ENCODE results near the gene STX2.

The STX2 gene

DNA sequence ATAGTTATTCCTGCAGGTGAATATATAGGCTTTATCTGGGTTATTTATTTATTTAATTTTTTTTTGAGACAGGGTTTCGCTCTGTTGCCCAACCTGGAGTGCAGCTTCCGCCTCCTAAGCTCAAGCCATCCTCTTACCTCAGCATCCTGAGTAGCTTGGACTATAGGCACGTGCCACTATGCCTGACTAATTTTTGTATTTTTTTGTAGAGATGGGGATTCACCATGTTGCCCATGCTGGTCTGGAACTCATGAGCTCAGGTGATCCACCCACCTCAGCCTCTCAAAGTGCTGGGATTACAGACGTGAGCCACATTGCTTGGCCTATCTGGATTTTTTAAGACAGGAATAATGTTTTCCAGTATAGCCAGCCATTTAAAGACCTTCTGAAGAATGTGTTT, 34.8 kb upstream of the STX2 start:
- TF ChIP-seq, protein P1, sequence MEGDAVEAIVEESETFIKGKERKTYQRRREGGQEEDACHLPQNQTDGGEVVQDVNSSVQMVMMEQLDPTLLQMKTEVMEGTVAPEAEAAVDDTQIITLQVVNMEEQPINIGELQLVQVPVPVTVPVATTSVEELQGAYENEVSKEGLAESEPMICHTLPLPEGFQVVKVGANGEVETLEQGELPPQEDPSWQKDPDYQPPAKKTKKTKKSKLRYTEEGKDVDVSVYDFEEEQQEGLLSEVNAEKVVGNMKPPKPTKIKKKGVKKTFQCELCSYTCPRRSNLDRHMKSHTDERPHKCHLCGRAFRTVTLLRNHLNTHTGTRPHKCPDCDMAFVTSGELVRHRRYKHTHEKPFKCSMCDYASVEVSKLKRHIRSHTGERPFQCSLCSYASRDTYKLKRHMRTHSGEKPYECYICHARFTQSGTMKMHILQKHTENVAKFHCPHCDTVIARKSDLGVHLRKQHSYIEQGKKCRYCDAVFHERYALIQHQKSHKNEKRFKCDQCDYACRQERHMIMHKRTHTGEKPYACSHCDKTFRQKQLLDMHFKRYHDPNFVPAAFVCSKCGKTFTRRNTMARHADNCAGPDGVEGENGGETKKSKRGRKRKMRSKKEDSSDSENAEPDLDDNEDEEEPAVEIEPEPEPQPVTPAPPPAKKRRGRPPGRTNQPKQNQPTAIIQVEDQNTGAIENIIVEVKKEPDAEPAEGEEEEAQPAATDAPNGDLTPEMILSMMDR (conservative IDR thresholded peaks at IDR 0.05; ENCODE audit: low read depth, low read length) = no peak
- H3K4me3 ChIP-seq (ENCODE audit: low read depth, low read length) = no peak overlapping the region
- DNase-seq (ENCODE audit: low read depth) = no peak

DNA sequence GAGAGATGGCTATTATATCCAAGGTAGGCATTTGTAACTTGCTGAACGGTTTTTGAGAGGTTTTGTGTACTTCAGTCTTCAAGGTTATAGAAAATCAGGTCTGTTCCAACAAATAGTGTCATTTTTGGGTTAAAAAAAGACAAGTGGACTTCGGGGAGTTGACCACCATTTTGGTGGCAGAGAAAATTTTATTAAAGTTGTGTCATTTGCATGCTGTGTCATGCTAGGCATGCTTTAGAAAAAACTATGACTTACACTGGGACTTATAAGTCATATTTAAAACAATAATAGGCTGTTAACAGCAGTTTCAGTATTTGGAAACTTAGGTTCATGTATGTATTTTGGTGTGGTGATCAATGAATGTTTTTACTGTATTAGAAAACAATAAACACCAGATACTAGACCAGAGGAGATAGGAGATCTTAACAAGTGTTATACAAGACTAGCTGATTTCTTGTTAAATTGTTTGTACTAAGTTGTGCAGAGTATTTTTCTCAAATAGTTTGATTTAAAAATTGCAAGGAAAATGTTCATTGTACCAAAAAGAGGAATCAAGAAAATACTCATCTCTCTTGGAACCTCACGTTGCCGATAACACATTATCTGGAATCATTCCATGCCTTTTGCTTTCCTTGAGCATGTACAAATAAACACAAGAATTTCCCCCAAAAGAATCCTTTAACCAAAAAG, 34.2 kb upstream of the STX2 start:
- TF ChIP-seq, protein P1 (conservative IDR thresholded peaks at IDR 0.05; ENCODE audit: low read depth, low read length) = no peak
- H3K4me3 ChIP-seq (ENCODE audit: low read depth, low read length) = peak overlapping the region; percentile 86
- DNase-seq (ENCODE audit: low read depth) = no peak

DNA sequence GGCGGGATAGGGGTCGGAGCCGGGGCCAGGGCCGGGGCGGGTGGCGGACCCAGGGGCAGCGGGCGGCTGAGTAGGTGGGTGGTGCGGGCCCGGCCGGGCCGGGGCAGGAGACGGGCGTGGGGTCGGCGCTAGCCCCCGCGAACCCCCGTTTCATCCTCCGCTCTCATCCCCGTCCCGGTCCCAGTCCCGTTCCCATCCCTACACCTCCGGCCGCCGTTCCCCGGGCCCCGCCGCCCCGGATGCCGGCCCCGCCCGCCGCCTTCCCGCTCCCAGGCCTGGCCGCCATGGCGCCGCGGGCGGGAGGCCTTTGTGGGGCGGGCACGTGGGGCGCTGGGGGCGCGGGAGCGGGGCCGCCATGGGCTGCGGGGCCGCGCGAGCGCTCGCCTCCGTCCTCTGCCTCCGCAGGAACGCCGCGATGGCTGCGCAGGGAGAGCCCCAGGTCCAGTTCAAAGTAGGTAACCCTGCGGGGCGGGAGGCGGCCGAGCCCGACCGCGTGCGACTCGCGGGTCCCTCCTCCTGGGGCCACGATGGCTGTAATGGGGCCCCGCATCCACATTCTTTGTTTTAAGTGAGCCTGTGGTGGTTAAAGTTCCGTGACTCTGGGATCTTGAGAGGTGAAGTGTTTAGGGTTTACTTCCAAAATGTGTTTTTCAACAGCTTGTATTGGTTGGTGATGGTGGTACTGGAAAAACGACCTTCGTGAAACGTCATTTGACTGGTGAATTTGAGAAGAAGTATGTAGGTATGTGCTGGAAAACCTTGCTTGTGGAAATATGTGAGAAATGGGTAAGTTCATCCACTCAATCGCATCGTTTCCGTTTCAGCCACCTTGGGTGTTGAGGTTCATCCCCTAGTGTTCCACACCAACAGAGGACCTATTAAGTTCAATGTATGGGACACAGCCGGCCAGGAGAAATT, 33.4 kb upstream of the STX2 start:
- TF ChIP-seq, protein P1 (conservative IDR thresholded peaks at IDR 0.05; ENCODE audit: low read depth, low read length) = no peak
- DNase-seq (ENCODE audit: low read depth) = peak; percentile 52
- H3K4me3 ChIP-seq (ENCODE audit: low read depth, low read length) = peak overlapping the region; percentile 86

DNA sequence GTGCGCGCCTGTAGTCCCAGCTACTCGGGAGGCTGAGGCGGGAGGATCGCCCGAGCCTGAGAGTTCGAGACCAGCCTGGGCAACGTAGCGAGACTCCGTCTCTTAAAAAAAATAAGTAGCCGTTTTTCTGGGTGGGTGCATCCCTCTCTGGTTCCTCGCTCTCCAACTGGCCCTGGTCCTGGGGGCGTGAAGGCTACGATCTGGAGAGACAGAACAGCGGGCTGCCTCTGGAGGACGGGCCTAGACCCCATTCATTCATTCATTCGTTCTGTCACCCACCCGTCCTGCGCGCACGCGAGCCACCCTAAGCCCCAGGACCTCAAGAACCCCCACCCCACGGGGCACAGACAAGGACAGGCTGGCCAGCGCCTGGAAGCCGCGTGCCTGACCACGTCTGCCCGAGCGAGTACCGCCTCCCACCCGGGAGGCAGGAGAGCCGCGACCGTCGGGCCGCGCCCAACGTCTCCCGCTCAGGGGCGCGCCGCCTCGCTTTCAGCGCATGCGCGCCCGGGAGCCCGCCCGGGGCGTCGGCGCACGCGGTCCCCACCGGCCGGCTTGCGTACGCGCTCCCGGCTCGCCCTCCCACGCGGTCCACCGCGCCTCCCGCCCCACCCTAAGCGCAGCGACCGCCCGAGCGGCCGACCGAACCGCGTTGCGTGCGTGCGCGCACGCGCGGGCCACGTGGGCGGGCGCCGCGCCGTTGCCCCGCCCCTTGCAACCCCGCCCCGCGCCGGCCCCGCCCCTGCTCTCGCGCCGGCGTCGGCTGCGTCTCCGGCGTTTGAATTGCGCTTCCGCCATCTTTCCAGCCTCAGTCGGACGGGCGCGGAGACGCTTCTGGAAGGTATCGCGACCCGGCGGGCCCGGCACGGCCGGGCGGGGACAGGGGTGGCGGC, 32.5 kb upstream of the STX2 start, which contains the start of gene RAN:
Gene RAN (plus strand): TSS at position 781 of the 893 bp plus-strand sequence. CDS start 528 bp downstream, outside the sequence.
- peak; percentile 95 for DNase-seq (ENCODE audit: low read depth)
- peak within 1 kb of the TSS; percentile 86 for H3K4me3 ChIP-seq (ENCODE audit: low read depth, low read length)
- TF ChIP-seq, protein P1 (conservative IDR thresholded peaks at IDR 0.05; ENCODE audit: low read depth, low read length) = no peak

DNA sequence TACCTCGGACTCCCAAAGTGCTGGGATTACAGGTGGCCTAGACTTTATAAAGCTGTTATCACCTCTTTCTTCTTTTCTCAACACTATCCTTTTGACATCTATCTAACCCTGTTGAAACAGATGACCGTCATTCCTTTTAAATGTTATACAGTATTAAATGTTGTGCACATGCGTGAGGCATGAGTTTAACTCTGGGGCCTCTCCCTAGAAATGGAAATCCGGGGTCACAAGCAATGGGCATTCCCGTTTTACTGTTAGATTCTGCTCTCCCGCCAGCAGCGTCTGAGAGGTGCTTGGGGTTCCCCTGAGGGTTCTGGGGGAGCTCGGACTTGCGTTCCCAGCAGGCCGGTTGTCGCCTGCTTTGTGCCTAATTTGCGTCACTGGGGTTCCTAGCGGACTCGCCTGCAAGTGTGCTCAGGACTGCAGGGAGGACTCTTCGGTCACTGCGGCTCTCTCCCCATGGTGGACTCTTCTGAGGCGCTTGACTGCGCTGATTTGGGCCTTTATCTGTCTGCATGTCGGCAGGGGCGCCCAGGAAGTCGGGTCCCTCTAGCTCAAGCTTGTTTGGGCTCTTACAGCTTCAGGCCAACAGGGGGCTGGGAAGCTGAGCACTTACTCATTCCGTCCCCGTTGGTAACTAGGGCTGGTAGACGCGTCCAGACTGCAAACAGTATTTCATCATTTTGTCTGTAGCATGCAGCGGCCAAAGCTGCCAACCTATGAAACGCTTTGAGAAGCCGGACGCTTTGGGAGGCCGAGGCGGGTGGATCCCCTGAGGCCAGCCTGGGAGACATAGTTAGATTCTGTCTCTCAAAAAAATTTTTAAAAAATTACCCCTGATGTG, 31.6 kb upstream of the STX2 start:
- peak; percentile 98 for DNase-seq (ENCODE audit: low read depth)
- TF ChIP-seq, protein P1 (conservative IDR thresholded peaks at IDR 0.05; ENCODE audit: low read depth, low read length) = peak; percentile 80
- peak overlapping the region; percentile 75 for H3K4me3 ChIP-seq (ENCODE audit: low read depth, low read length)

DNA sequence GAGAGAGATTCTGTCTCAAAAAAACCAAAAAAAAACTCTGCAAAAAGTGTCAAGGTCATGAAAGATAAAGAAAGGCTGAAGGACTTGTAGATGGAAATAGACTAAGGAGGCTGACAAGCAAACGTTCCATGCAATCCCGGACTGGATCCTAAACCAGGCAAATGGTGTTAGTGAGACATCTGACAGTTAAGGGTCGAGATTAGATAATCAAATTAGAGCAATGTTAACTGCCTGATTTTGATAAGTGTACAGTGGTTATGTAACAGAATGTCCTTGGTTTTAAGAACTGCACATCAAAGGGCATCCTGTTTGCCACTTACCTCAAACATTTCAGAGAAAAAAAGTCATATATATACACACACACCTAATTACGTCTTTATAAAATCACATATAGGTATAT, 29.4 kb upstream of the STX2 start:
- TF ChIP-seq, protein P1 (conservative IDR thresholded peaks at IDR 0.05; ENCODE audit: low read depth, low read length) = no peak
- DNase-seq (ENCODE audit: low read depth) = no peak
- no peak overlapping the region for H3K4me3 ChIP-seq (ENCODE audit: low read depth, low read length)
